ENCODE results near the gene XPR1.
"Not testable (repeated sequence)": the region's sequence is repeated elsewhere in the genome, so short reads cannot be mapped to it uniquely, and the experiment has no call there.

The XPR1 gene

GRCh38 chr1:180644526-180645192 lies 12.8 kb downstream of the XPR1 start:
- DNase-seq (ENCODE audit: low read depth), result no peak

DNA sequence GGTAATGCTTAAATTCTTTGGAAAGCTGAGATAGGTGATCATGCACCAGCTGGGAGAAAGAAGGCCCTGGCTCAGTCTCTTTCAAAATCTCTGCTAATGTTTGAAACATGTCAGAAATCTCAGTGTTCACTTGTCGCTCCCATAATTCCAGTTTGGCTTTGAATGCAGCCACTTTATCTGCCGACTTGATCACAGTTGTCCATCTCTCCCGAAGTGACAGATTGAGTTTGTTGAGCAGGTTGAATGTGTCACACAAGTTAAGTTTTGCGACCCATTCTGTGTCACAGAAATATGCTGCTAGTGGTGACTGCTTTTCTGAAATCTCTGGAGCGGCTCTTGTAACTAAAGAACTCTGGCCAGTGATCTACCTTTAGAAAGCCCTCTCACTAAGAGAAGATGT lies 13.4 kb downstream of the XPR1 start:
- DNase-seq (ENCODE audit: low read depth), result not testable (repeated sequence)

- DNase-seq (ENCODE audit: low read depth), result no peak
Observed at GRCh38 chr1:180646093-180646492, 14.3 kb downstream of the XPR1 start.

- no peak for DNase-seq (ENCODE audit: low read depth)
Observed at GRCh38 chr1:180646547-180646946, 14.7 kb downstream of the XPR1 start.

- no peak for DNase-seq (ENCODE audit: low read depth)
Observed at GRCh38 chr1:180652792-180653191, 21.0 kb downstream of the XPR1 start.

DNA sequence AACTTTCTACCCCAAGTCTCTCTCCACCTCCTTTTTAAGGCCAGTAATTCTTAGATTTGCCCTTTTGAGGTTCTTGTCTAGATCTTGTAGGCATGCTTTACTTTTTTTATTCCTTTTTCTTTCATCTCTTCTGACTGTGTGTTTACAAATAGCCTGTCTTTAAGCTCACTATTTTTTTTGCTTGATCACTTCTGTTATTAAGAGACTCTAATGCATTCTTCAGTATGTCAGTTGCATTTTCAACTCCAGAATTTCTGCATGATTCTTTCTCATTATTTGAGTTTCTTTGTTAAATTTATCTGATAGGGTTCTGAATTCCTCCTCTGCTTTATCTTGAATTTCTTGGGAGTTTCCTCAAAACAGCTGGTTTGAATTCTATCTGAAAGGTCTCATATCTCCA lies 30.9 kb downstream of the XPR1 start:
- no peak for DNase-seq (ENCODE audit: low read depth)

DNA sequence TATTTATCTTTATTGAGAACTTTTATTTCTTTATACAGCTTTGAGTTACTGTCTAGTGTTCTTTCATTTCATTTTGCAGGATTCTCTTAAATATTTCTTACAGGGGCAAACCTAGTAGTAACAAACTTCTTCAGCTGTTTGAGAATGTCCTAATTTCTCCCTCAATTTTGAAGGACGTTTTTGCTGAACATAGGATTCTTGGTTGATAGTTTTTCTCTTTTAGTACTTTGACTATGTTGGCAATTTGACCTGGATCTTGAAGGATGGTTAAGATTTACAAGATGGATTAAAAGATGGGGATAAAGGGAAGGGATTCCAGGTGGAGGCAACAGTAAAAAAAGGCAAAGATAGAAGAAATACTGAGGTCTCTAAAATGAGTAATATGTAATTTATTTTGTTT lies 38.9 kb downstream of the XPR1 start:
- no peak for DNase-seq (ENCODE audit: low read depth)

DNA sequence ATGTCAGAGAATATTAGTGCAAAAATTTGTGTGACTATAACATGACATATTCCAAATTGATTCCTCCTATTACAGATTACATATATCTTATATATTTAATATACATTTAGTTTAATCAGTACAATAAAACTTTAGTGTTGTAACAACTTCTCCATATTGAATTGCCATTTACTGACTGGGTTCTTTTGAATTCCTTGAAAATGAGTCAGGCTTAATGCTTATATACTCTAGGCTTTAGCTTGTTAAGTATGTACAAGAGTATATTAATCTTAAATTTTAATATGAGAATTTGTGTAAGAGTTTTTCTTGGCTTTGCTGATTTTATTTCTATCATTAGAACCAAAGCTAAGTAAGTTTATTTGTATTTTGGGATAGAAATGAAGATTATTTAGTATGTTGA lies 40.3 kb downstream of the XPR1 start:
- DNase-seq (ENCODE audit: low read depth), result no peak

- no peak for DNase-seq (ENCODE audit: low read depth)
Observed at GRCh38 chr1:180672505-180672904, 40.7 kb downstream of the XPR1 start.

GRCh38 chr1:180674603-180675530 lies 43.0 kb downstream of the XPR1 start:
- DNase-seq (ENCODE audit: low read depth), result no peak

- DNase-seq (ENCODE audit: low read depth), result no peak
Observed at GRCh38 chr1:180675586-180675985, 43.8 kb downstream of the XPR1 start.

DNA sequence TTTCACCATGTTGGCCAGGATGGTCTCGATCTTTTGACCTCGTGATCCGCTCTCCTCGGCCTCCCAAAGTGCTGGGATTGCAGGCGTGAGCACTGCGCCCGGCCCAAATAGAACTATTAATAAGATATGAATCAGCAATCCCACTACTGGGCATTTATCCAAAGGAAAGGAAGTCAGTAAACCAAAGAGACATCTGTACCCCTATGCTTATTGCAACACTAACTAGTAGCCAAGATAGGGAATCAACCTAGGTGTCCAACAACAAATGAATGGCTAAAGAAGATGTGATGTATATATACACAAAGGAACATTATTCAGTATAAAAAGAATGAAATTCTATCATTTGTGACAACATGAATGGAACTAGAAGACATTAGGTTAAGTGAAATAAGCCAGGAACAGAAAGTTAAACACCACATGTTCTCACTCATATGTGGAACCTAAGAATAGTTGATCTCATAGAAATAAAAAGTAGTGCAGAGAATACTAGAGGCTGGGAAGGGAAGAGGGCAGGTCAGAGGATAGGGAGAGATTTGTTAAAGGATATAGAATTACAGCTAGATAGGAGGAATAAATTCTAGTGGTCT lies 48.8 kb downstream of the XPR1 start:
- no peak for DNase-seq (ENCODE audit: low read depth)

DNA sequence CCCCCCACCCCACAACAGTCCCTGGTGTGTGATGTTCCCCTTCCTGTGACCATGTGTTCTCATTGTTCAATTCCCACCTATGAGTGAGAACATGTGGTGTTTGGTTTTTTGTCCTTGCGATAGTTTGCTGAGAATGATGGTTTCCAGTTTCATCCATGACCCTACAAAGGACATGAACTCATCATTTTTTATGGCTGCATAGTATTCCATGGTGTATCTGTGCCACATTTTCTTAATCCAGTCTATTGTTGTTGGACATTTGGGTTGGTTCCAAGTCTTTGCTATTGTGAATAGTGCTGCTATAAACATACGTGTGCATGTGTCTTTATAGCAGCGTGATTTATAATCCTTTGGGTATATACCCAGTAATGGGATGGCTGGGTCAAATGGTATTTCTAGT lies 51.3 kb downstream of the XPR1 start:
- not testable (repeated sequence) for DNase-seq (ENCODE audit: low read depth)

GRCh38 chr1:180691322-180691913 lies 59.6 kb downstream of the XPR1 start:
- DNase-seq (ENCODE audit: low read depth), result no peak

DNA sequence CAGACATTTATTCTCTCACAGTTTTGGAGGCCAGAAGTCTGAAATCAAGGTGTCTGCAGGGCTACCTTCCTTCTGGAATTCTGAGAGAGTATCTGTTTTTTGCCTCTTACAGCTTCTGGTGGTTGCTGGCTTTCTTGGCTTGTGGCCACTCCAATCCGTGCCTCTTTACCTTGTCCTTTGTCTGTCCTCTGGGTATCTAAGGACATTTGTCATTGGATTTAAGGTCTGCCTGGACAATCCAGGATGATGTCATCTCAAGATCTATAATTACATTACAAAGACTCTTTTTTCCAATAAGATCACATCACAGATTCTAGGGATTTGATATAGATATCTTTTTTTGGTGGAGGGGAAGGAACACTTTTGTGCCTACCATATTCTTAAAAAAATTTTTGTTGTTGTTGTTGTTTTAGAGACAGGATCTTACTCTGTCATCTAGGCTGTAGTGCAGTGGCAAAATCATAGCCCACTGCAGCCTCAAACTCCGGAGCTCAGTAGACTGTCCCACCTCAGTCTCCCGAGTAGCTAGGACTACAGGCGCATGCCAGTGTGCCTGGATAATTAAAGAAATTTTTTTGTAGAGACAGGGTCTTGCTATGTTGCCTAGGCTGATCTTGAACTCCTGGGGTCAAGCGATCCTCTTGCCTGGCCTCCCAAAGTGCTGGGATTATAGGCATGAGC lies 61.9 kb downstream of the XPR1 start:
- no peak for DNase-seq (ENCODE audit: low read depth)

GRCh38 chr1:180695282-180695681 lies 63.5 kb downstream of the XPR1 start:
- no peak for DNase-seq (ENCODE audit: low read depth)

DNA sequence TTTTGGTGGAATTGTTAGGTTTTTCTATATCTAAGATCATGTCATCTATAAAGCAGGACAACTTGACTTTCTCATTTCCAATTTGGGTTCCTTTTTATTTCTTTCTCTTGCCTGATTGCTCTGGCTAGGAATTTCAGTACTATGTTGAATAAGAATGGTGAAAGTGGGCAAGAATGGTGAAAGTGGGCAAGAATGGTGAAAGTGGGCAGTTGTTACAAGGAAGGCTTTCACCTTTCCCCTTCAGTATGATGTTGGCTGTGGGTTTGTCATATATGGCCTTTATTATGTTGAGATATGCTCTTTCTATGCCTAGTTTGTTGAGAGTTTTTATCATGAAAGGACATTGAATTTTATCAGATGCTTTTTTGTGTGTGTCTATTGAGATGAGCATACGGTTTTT lies 64.5 kb downstream of the XPR1 start:
- no peak for DNase-seq (ENCODE audit: low read depth)

DNA sequence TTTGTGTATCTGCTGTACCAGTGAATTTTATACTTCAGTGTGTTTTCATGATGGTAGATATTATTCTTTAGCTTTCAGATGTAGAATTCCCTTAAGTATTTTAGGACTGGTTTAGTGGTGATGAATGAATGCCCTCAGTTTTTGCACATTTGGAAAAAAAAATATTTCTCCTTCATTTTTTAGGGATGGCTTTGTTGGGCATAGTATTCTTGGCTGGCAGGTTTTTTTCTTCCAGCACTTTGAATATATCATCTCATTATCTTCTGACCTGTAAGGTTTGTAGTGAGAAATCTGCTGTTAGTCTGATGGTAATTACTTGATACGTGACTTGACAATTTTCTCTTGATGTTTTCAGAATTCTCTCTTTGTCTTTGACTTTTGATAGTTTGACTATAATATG lies 66.8 kb downstream of the XPR1 start:
- DNase-seq (ENCODE audit: low read depth), result no peak

GRCh38 chr1:180702376-180702775 lies 70.6 kb downstream of the XPR1 start:
- DNase-seq (ENCODE audit: low read depth), result not testable (repeated sequence)

GRCh38 chr1:180710746-180711145 lies 78.9 kb downstream of the XPR1 start:
- not testable (repeated sequence) for DNase-seq (ENCODE audit: low read depth)

DNA sequence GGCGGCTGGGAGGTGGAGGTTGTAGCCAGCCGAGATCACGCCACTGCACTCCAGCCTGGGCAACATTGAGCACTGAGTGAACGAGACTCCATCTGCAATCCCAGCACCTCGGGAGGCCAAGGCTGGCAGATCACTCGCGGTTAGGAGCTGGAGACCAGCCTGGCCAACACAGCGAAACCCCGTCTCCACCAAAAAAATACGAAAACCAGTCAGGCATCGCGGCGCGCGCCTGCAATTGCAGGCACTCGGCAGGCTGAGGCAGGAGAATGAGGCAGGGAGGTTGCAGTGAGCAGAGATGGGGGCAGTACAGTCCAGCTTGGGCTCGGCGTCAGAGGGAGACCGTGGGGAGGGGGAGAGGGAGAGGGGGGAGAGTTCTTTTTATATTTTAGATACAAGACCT lies 79.4 kb downstream of the XPR1 start:
- not testable (repeated sequence) for DNase-seq (ENCODE audit: low read depth)

GRCh38 chr1:180720753-180721152 lies 88.9 kb downstream of the XPR1 start:
- no peak for DNase-seq (ENCODE audit: low read depth)

Data from stimulated activated CD8-positive, alpha-beta memory T cell treated with anti-CD3 and anti-CD28 coated beads, Interleukin-12 subunit alpha, Interleukin-12 subunit beta, amount 100 ng/mL, for 4 hours (primary cell).